ENCODE measurements around the gene METTL24. TPM values are rescaled to one million over a fixed set of nuclear protein-coding genes. Genes with fewer than 3 reads are reported as not detected.

Gene METTL24
- total RNA-seq, 1 donor from 2014 or later = 0.67 TPM

DNA sequence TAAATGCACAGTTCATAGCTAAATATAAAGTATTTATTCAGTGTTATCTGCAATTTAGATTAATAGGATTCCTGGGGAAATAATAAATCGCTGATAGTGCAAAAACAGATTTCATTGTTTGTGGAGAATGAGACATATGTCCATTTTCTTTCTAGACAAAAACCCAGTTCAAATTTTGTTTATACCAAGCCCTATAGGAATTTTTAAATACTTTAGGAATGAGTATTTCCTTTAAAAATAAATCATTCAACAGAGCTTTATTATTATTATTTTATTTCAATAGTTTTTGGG lies 86.5 kb downstream of the METTL24 start:
- peaks cover 5% of the 10 kb centered on the region for H3K9me3 Mint-ChIP-seq (ENCODE audit: low read depth)
- no peaks in the 10 kb centered on the region for H3K4me1 Mint-ChIP-seq (ENCODE audit: low read depth)
- no peak overlapping the region for H3K4me3 Mint-ChIP-seq (ENCODE audit: unreplicated experiment)
- DNase-seq (ENCODE audit: low spot score) = no peak
- H3K27ac Mint-ChIP-seq (ENCODE audit: unreplicated experiment) = no peak overlapping the region
- peaks cover 24% of the 10 kb centered on the region for H3K27me3 Mint-ChIP-seq (ENCODE audit: low read depth)
- no peak for TF ChIP-seq CTCF (IDR thresholded peaks at IDR 0.05)
- peaks cover 2% of the 10 kb centered on the region for H3K36me3 Mint-ChIP-seq (ENCODE audit: low read depth)

DNA sequence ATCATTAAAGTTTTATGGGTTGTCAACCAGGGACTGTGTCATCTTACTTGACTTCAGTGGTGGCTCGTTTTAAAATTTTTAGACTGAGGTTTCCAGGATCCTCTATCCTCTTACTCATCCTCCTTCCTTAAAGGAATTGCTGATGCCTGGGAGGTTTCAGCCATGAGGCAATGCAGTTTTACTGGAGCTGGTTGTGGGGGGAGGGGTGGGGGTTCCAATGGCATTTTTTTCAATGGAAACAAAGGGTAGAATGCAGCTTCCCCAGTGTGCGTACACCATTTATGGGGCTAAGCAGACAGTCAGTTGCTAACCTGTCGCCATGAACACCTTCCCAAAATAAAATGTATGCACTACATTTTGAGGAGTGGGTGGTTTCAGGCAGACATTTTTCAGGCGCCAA lies 88.0 kb downstream of the METTL24 start:
- no peak for DNase-seq (ENCODE audit: low spot score)
- Mint-ChIP-seq H3K4me3 (ENCODE audit: unreplicated experiment) (no peak overlapping the region), H3K9me3 (ENCODE audit: low read depth) (peaks cover 5% of the 10 kb centered on the region), H3K27me3 (ENCODE audit: low read depth) (peaks cover 23% of the 10 kb centered on the region), H3K27ac (ENCODE audit: unreplicated experiment) (no peak overlapping the region), H3K36me3 (ENCODE audit: low read depth) (peaks cover 1% of the 10 kb centered on the region), H3K4me1 (ENCODE audit: low read depth) (no peaks in the 10 kb centered on the region)
- no peak for TF ChIP-seq CTCF (IDR thresholded peaks at IDR 0.05)

GRCh38 chr6:110269623-110270022 lies 88.5 kb downstream of the METTL24 start:
- H3K27ac Mint-ChIP-seq (ENCODE audit: unreplicated experiment) = no peak overlapping the region
- H3K4me1 Mint-ChIP-seq (ENCODE audit: low read depth) = no peaks in the 10 kb centered on the region
- peaks cover 5% of the 10 kb centered on the region for H3K9me3 Mint-ChIP-seq (ENCODE audit: low read depth)
- no peak for DNase-seq (ENCODE audit: low spot score)
- no peak overlapping the region for H3K4me3 Mint-ChIP-seq (ENCODE audit: unreplicated experiment)
- no peak for TF ChIP-seq CTCF (IDR thresholded peaks at IDR 0.05)
- H3K36me3 Mint-ChIP-seq (ENCODE audit: low read depth) = no peaks in the 10 kb centered on the region
- peaks cover 21% of the 10 kb centered on the region for H3K27me3 Mint-ChIP-seq (ENCODE audit: low read depth)

DNA sequence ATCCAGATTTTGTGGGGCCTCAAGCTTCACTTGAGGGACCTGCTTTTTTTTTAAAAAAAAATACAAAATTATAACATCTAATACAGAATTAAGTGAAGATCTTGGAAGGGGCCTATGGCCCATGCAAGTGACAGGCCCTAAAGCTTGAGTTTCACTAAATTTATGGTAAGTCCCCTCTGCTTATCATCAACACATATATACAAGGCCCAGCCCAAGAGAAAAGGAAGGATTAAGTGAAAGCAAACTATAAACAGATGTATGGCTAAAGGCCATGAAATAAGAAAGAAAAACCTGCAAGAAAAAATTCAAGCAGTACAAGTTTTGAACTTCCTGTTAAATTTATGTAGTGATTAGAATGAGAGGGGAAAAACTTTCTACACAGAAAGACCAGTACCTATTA lies 91.2 kb downstream of the METTL24 start:
- H3K9me3 Mint-ChIP-seq (ENCODE audit: low read depth) = peaks cover 9% of the 10 kb centered on the region
- DNase-seq (ENCODE audit: low spot score) = no peak
- peaks cover 16% of the 10 kb centered on the region for H3K27me3 Mint-ChIP-seq (ENCODE audit: low read depth)
- H3K4me1 Mint-ChIP-seq (ENCODE audit: low read depth) = no peaks in the 10 kb centered on the region
- no peak for TF ChIP-seq CTCF (IDR thresholded peaks at IDR 0.05)
- H3K4me3 Mint-ChIP-seq (ENCODE audit: unreplicated experiment) = no peak overlapping the region
- H3K36me3 Mint-ChIP-seq (ENCODE audit: low read depth) = no peaks in the 10 kb centered on the region
- H3K27ac Mint-ChIP-seq (ENCODE audit: unreplicated experiment) = no peak overlapping the region

DNA sequence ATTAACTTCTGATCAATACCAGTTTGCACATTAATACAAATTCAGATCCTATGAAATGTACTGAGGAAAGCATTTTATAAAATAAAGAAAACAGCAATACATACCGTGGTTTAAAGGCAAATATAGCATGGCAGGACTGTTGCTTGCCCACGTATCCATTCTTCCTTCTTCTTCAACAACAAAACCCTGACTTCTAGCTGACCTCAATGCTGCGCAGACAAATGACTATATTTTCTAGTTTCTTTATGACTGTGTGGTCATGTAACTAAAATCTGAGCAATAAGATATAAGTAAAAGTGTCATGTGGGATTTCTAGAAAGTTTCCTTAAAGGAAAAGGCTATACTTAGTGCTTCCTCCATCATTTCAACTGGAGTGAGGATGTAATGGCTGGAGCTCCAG lies 92.9 kb downstream of the METTL24 start:
- peaks cover 13% of the 10 kb centered on the region for H3K9me3 Mint-ChIP-seq (ENCODE audit: low read depth)
- H3K4me3 Mint-ChIP-seq (ENCODE audit: unreplicated experiment) = no peak overlapping the region
- TF ChIP-seq CTCF (IDR thresholded peaks at IDR 0.05) = no peak
- no peaks in the 10 kb centered on the region for H3K36me3 Mint-ChIP-seq (ENCODE audit: low read depth)
- H3K27me3 Mint-ChIP-seq (ENCODE audit: low read depth) = peaks cover 18% of the 10 kb centered on the region
- no peak for DNase-seq (ENCODE audit: low spot score)
- no peak overlapping the region for H3K27ac Mint-ChIP-seq (ENCODE audit: unreplicated experiment)
- H3K4me1 Mint-ChIP-seq (ENCODE audit: low read depth) = no peaks in the 10 kb centered on the region

Data from chondrocyte (in vitro differentiated cells).